ENCODE results near the gene INPP1.

Gene INPP1

DNA sequence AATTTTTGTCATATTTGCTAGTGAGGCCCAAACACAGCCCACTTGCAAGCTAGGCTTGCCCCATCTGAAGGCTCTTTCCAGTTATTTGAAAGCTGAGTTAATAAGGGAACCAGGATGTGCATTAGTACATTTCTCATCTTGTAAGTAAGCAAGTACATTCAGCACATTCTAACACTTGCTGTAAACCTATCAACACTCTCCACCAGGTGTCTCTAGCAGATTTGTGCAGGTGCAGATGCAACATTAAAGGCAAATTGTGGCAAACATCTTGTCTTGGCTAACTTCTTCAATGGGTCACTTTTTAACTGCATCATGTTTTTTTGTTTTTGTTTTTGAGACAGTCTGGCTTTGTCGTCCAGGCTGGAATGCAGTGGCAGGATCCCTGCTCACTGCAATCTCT, 39.5 kb downstream of the INPP1 start:
- no peak overlapping the region for H3K4ac ChIP-seq (ENCODE audit: low read depth in 1 of 2, low read length in 2 of 2)
- H3K23ac ChIP-seq (ENCODE audit: low read length in 2 of 2): no peak overlapping the region
- no peaks in the 10 kb centered on the region for H3K4me1 ChIP-seq (ENCODE audit: control insufficient read depth, insufficient read depth, low read depth, low read length)
- H2BK120ac ChIP-seq (ENCODE audit: low read depth, low read length): no peak overlapping the region
- 64% methylated on average over 1 of the region's 1 CpG for WGBS
- H3K18ac ChIP-seq (ENCODE audit: low read depth in 1 of 2, low read length in 2 of 2): no peak overlapping the region
- H2BK15ac ChIP-seq (ENCODE audit: low read depth, poor library complexity, severe bottlenecking): no peak overlapping the region
- H3K27ac ChIP-seq (ENCODE audit: low read length, poor library complexity, severe bottlenecking): no peak overlapping the region
- no peak overlapping the region for H4K91ac ChIP-seq (ENCODE audit: low read length)
- H3K27me3 ChIP-seq (ENCODE audit: control insufficient read depth in 1 of 2, insufficient read depth in 1 of 2, low read length in 2 of 2): no peaks in the 10 kb centered on the region
- no peaks in the 10 kb centered on the region for H3K9me3 ChIP-seq (ENCODE audit: control insufficient read depth, low read length)
- peak; percentile 23 for DNase-seq
- no peak overlapping the region for H2BK12ac ChIP-seq (ENCODE audit: low read length in 2 of 2)
- no peak overlapping the region for H4K8ac ChIP-seq (ENCODE audit: low read length)
- no peak overlapping the region for H2BK5ac ChIP-seq (ENCODE audit: low read depth, low read length, poor library complexity, severe bottlenecking)
- H3K4me3 ChIP-seq (ENCODE audit: insufficient read depth in 1 of 2, low read depth in 1 of 2, low read length in 2 of 2): no peak overlapping the region
- H2AFZ ChIP-seq (ENCODE audit: low read depth, low read length): no peak overlapping the region
- H3K9ac ChIP-seq (ENCODE audit: low read length): no peak overlapping the region
- H3K14ac ChIP-seq (ENCODE audit: low read length in 2 of 2): no peak overlapping the region
- no peak overlapping the region for H2AK5ac ChIP-seq (ENCODE audit: low read length, severe bottlenecking)
- H3K4me2 ChIP-seq (ENCODE audit: low read length, poor library complexity, severe bottlenecking): no peak overlapping the region
- no peaks in the 10 kb centered on the region for H3K36me3 ChIP-seq (ENCODE audit: control insufficient read depth in 1 of 2, insufficient read depth in 2 of 2, low read depth in 1 of 2, low read length in 2 of 2)
- H3K79me1 ChIP-seq (replicated peaks; ENCODE audit: low read length, poor library complexity, severe bottlenecking): no peaks in the 10 kb centered on the region

DNA sequence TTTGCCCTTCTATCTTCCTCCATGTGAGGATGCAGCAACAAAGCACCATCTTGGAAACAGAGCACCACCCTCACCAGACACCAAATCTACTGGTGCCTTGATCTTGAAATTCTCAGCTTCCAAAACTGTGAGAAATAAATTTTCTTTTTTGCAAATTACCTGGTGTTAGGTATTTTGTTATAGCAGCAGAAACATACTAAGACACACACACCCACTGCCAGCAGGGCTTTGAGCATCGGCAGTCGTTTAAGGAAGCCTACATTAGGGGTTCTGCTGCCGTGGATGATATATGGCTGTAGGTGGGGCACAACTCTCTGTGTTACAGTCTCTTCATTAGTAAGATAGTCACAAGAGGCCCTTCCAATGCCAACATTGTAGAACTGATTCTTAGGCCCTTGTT, 44.0 kb downstream of the INPP1 start:
- Histone ChIP-seq H3K4me3 (ENCODE audit: insufficient read depth in 1 of 2, low read depth in 1 of 2, low read length in 2 of 2) (no peak overlapping the region), H3K18ac (ENCODE audit: low read depth in 1 of 2, low read length in 2 of 2) (no peak overlapping the region), H4K91ac (ENCODE audit: low read length) (no peak overlapping the region), H3K23ac (ENCODE audit: low read length in 2 of 2) (no peak overlapping the region), H2BK15ac (ENCODE audit: low read depth, poor library complexity, severe bottlenecking) (no peak overlapping the region), H3K9me3 (ENCODE audit: control insufficient read depth, low read length) (no peaks in the 10 kb centered on the region), H2BK12ac (ENCODE audit: low read length in 2 of 2) (no peak overlapping the region), H2BK120ac (ENCODE audit: low read depth, low read length) (no peak overlapping the region), H4K8ac (ENCODE audit: low read length) (no peak overlapping the region), H2AFZ (ENCODE audit: low read depth, low read length) (no peak overlapping the region), H3K4me1 (ENCODE audit: control insufficient read depth, insufficient read depth, low read depth, low read length) (no peaks in the 10 kb centered on the region), H3K79me1 (replicated peaks; ENCODE audit: low read length, poor library complexity, severe bottlenecking) (no peaks in the 10 kb centered on the region), H3K9ac (ENCODE audit: low read length) (no peak overlapping the region), H3K4me2 (ENCODE audit: low read length, poor library complexity, severe bottlenecking) (no peak overlapping the region), H3K27ac (ENCODE audit: low read length, poor library complexity, severe bottlenecking) (no peak overlapping the region), H3K27me3 (ENCODE audit: control insufficient read depth in 1 of 2, insufficient read depth in 1 of 2, low read length in 2 of 2) (no peaks in the 10 kb centered on the region), H3K36me3 (ENCODE audit: control insufficient read depth in 1 of 2, insufficient read depth in 2 of 2, low read depth in 1 of 2, low read length in 2 of 2) (no peaks in the 10 kb centered on the region), H3K14ac (ENCODE audit: low read length in 2 of 2) (no peak overlapping the region), H2AK5ac (ENCODE audit: low read length, severe bottlenecking) (no peak overlapping the region), H3K4ac (ENCODE audit: low read depth in 1 of 2, low read length in 2 of 2) (no peak overlapping the region), H2BK5ac (ENCODE audit: low read depth, low read length, poor library complexity, severe bottlenecking) (no peak overlapping the region)
- WGBS: 87% methylated on average over 3 of the region's 3 CpGs
- no peak for DNase-seq

DNA sequence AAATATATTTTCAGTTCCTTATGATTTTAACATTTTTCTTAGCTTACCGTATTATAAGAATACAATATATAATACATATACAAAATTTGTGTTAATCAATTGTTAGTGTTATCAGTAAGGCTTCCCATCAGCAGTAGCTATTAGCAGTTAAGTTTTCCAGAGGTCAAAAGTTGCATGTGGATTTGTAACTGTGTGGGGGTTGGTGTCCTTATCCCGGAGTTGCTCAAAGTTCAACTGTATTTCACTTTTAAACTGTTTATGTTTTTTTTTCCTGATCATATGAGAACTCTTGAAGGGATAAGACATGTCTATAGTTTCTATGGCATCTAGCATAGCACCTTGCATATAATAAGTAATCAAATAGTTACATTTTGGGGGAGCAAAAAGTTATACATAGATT, 52.9 kb downstream of the INPP1 start:
- H3K27me3 ChIP-seq (ENCODE audit: control insufficient read depth in 1 of 2, insufficient read depth in 1 of 2, low read length in 2 of 2): no peaks in the 10 kb centered on the region
- H2BK5ac ChIP-seq (ENCODE audit: low read depth, low read length, poor library complexity, severe bottlenecking): no peak overlapping the region
- no peak overlapping the region for H2AK5ac ChIP-seq (ENCODE audit: low read length, severe bottlenecking)
- no peak for DNase-seq
- H2BK12ac ChIP-seq (ENCODE audit: low read length in 2 of 2): no peak overlapping the region
- H3K36me3 ChIP-seq (ENCODE audit: control insufficient read depth in 1 of 2, insufficient read depth in 2 of 2, low read depth in 1 of 2, low read length in 2 of 2): no peaks in the 10 kb centered on the region
- no peak overlapping the region for H3K4me3 ChIP-seq (ENCODE audit: insufficient read depth in 1 of 2, low read depth in 1 of 2, low read length in 2 of 2)
- no peaks in the 10 kb centered on the region for H3K9me3 ChIP-seq (ENCODE audit: control insufficient read depth, low read length)
- no peak overlapping the region for H2BK15ac ChIP-seq (ENCODE audit: low read depth, poor library complexity, severe bottlenecking)
- H3K23ac ChIP-seq (ENCODE audit: low read length in 2 of 2): no peak overlapping the region
- no peak overlapping the region for H3K9ac ChIP-seq (ENCODE audit: low read length)
- H2AFZ ChIP-seq (ENCODE audit: low read depth, low read length): no peak overlapping the region
- H4K91ac ChIP-seq (ENCODE audit: low read length): no peak overlapping the region
- no peak overlapping the region for H3K14ac ChIP-seq (ENCODE audit: low read length in 2 of 2)
- H3K18ac ChIP-seq (ENCODE audit: low read depth in 1 of 2, low read length in 2 of 2): no peak overlapping the region
- no peak overlapping the region for H2BK120ac ChIP-seq (ENCODE audit: low read depth, low read length)
- no peak overlapping the region for H3K4me2 ChIP-seq (ENCODE audit: low read length, poor library complexity, severe bottlenecking)
- H3K4ac ChIP-seq (ENCODE audit: low read depth in 1 of 2, low read length in 2 of 2): no peak overlapping the region
- no peaks in the 10 kb centered on the region for H3K4me1 ChIP-seq (ENCODE audit: control insufficient read depth, insufficient read depth, low read depth, low read length)
- no peaks in the 10 kb centered on the region for H3K79me1 ChIP-seq (replicated peaks; ENCODE audit: low read length, poor library complexity, severe bottlenecking)
- 80% methylated on average over 1 of the region's 2 CpGs for WGBS
- H4K8ac ChIP-seq (ENCODE audit: low read length): no peak overlapping the region
- H3K27ac ChIP-seq (ENCODE audit: low read length, poor library complexity, severe bottlenecking): no peak overlapping the region

DNA sequence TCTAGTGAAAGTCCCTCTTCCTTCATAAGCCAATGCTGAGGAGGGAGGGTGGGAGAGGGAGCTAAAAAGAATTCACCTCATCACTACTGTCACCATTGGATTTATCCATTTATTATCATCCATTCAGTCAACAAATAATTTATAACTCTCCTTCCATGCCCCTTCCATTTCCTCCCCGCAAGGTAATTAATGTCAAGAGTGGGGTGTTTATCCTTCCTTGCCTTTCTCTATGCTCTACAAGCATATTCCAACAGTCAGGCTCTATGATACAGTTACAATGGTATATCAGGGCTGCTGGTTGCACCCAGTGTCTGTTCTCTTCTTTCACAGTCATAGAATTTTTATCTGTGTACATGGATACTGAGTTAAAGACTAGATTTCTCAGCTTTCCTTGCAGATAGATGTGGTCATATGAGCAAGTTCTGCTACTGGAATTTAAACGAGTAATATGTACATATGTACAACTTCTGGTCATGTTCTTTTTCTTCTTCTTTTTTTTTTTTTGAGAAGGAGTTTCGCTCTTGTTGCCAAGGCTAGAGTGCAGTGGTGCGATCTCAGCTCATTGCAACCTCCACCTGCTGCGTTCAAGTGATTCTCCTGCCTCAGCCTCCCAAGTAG, 59.7 kb downstream of the INPP1 start:
- no peak overlapping the region for H3K14ac ChIP-seq (ENCODE audit: low read length in 2 of 2)
- no peak overlapping the region for H3K9ac ChIP-seq (ENCODE audit: low read length)
- no peak overlapping the region for H2BK12ac ChIP-seq (ENCODE audit: low read length in 2 of 2)
- peaks cover 5% of the 10 kb centered on the region for H3K4me1 ChIP-seq (ENCODE audit: control insufficient read depth, insufficient read depth, low read depth, low read length)
- H3K9me3 ChIP-seq (ENCODE audit: control insufficient read depth, low read length): no peaks in the 10 kb centered on the region
- no peaks in the 10 kb centered on the region for H3K36me3 ChIP-seq (ENCODE audit: control insufficient read depth in 1 of 2, insufficient read depth in 2 of 2, low read depth in 1 of 2, low read length in 2 of 2)
- no peak overlapping the region for H3K27ac ChIP-seq (ENCODE audit: low read length, poor library complexity, severe bottlenecking)
- H3K79me1 ChIP-seq (replicated peaks; ENCODE audit: low read length, poor library complexity, severe bottlenecking): no peaks in the 10 kb centered on the region
- no peak overlapping the region for H2BK15ac ChIP-seq (ENCODE audit: low read depth, poor library complexity, severe bottlenecking)
- no peak overlapping the region for H2AK5ac ChIP-seq (ENCODE audit: low read length, severe bottlenecking)
- no peaks in the 10 kb centered on the region for H3K27me3 ChIP-seq (ENCODE audit: control insufficient read depth in 1 of 2, insufficient read depth in 1 of 2, low read length in 2 of 2)
- no peak overlapping the region for H3K4me3 ChIP-seq (ENCODE audit: insufficient read depth in 1 of 2, low read depth in 1 of 2, low read length in 2 of 2)
- H3K18ac ChIP-seq (ENCODE audit: low read depth in 1 of 2, low read length in 2 of 2): no peak overlapping the region
- no peak overlapping the region for H4K8ac ChIP-seq (ENCODE audit: low read length)
- no peak overlapping the region for H3K4me2 ChIP-seq (ENCODE audit: low read length, poor library complexity, severe bottlenecking)
- no peak for DNase-seq
- no peak overlapping the region for H4K91ac ChIP-seq (ENCODE audit: low read length)
- H2BK120ac ChIP-seq (ENCODE audit: low read depth, low read length): no peak overlapping the region
- no peak overlapping the region for H3K4ac ChIP-seq (ENCODE audit: low read depth in 1 of 2, low read length in 2 of 2)
- H2AFZ ChIP-seq (ENCODE audit: low read depth, low read length): no peak overlapping the region
- no peak overlapping the region for H3K23ac ChIP-seq (ENCODE audit: low read length in 2 of 2)
- H2BK5ac ChIP-seq (ENCODE audit: low read depth, low read length, poor library complexity, severe bottlenecking): no peak overlapping the region
- WGBS: 84% methylated on average over 4 of the region's 5 CpGs
